ENCODE results near the gene FAM163A. TPM values are rescaled to one million over a fixed set of nuclear protein-coding genes. Genes with fewer than 3 reads are reported as not detected.
"Not testable (repeated sequence)": the region's sequence is repeated elsewhere in the genome, so short reads cannot be mapped to it uniquely, and the experiment has no call there.

The FAM163A gene
- total RNA-seq: not detected in 2 replicates
- long read RNA-seq: 0 reads

DNA sequence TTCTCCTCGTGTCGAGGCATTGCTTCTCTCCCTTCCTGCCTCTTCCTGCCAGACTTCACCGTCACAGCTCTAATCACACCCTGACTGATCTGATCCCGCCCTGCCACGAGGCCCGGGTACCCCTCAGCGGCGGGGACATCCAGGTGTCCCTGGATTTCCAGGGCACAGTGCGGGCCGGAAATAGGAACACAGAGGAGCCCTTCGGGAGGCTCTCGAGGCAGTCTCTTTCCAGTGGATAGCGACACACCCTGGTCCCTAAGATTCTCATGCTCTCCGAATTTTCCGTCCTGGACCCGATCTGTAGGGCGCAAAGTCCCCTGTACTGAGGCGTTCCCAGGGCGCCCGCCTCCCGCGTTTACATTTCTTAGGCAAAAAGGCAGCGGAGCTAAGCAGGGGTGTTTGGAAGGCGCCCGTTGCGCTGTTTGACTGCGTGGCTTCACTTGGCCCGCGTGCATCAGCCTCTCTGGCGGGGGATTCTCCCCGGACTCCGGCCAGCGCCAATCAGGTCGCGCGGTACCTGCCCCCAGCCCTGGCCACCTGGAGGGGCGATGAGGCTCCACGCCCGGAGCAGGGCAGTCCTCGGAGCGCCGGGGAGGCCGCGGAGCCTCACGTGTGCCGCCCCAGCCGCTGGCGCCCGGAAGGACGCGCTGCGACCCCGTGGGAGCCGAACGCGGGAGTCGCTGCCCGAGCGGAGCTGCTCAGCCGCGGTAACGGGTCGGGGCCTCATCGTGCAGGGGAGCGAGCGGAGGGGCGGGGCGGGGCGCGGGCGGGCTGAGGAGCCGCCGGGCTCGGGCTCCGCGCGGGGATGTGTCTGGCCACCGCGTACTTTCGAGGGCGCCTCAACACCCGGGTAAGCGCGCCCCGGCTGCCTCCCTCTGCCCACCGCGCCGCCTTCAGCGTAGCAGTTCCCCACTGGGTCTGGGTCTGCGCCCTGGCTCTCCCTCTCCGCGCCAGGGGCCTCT lies at the start of gene FAM163A:
Gene FAM163A, plus strand, starts transcription at position 575 of the 962 bp plus-strand sequence. CDS start 69,807 bp downstream, outside the sequence.
- Mint-ChIP-seq H3K36me3 (ENCODE audit: low read depth) (no peaks in the 10 kb centered on the region), H3K9me3 (no peaks in the 10 kb centered on the region), H3K4me1 (peaks cover 6% of the 10 kb centered on the region), H3K27ac (ENCODE audit: unreplicated experiment) (no peak within 1 kb of the TSS), H3K4me3 (peak within 1 kb of the TSS; percentile 80), H3K27me3 (ENCODE audit: low read depth) (peaks cover 85% of the 10 kb centered on the region)
- peak; percentile 22 for DNase-seq (ENCODE audit: low read depth, low spot score)
- TF ChIP-seq, protein P1, sequence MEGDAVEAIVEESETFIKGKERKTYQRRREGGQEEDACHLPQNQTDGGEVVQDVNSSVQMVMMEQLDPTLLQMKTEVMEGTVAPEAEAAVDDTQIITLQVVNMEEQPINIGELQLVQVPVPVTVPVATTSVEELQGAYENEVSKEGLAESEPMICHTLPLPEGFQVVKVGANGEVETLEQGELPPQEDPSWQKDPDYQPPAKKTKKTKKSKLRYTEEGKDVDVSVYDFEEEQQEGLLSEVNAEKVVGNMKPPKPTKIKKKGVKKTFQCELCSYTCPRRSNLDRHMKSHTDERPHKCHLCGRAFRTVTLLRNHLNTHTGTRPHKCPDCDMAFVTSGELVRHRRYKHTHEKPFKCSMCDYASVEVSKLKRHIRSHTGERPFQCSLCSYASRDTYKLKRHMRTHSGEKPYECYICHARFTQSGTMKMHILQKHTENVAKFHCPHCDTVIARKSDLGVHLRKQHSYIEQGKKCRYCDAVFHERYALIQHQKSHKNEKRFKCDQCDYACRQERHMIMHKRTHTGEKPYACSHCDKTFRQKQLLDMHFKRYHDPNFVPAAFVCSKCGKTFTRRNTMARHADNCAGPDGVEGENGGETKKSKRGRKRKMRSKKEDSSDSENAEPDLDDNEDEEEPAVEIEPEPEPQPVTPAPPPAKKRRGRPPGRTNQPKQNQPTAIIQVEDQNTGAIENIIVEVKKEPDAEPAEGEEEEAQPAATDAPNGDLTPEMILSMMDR (conservative IDR thresholded peaks at IDR 0.05): no peak

DNA sequence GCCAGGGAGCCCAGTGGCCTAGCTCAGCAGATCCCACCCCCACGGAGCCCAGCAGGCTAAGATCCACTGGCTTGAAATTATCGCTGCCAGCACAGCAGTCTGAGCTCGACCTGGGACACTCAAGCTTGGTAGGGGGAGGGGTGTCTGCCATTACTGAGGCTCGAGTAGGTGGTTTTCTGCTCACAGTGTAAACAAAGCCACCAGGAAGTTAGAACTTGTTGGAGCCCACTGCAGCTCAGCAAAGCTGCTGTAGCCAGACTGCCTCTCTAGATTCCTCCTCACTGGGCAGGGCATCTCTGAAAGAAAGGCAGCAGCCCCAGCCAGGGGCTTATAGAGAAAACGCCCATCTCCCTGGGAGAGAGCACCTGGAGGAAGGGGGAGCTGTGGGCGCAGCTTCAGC lies 48.6 kb upstream of the FAM163A start:
- peaks cover 33% of the 10 kb centered on the region for H3K27me3 Mint-ChIP-seq (ENCODE audit: low read depth)
- not testable (repeated sequence) for DNase-seq (ENCODE audit: low read depth, low spot score); H3K9me3 Mint-ChIP-seq; H3K36me3 Mint-ChIP-seq (ENCODE audit: low read depth); H3K27ac Mint-ChIP-seq (ENCODE audit: unreplicated experiment); H3K4me1 Mint-ChIP-seq; H3K4me3 Mint-ChIP-seq

DNA sequence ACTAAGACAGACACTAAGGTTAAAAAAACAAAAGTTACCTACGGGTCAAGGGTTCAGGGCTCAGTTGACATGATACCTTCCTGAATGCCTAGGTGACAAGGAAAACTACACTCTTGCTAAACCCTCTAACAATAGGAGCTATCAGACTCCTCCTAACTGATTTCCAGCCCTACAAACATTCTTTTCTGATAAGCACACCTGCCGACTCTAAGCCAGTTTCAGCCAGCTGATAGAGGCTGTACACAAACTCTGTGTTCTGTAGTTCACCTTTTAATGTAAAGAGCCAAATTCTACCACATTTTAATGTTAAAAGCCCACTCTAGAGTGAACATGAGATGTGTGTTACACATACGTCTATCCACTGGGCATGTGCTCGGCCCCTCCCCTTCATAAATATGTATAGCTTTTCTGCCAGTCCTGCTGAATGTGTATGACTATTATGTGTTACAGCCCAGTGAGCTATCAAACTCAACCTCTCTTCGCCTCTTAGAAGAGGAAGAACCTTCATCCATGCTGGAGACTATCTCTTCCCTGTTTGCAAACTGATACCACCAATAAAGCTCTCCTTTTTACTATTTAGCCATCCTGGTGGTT lies 40.0 kb upstream of the FAM163A start:
- H3K36me3 Mint-ChIP-seq (ENCODE audit: low read depth): no peaks in the 10 kb centered on the region
- DNase-seq (ENCODE audit: low read depth, low spot score): no peak
- H3K4me3 Mint-ChIP-seq: no peak overlapping the region
- no peaks in the 10 kb centered on the region for H3K4me1 Mint-ChIP-seq
- TF ChIP-seq, protein P1 (conservative IDR thresholded peaks at IDR 0.05): no peak
- H3K9me3 Mint-ChIP-seq: peaks cover 3% of the 10 kb centered on the region
- no peak overlapping the region for H3K27ac Mint-ChIP-seq (ENCODE audit: unreplicated experiment)
- H3K27me3 Mint-ChIP-seq (ENCODE audit: low read depth): peaks cover 16% of the 10 kb centered on the region

DNA sequence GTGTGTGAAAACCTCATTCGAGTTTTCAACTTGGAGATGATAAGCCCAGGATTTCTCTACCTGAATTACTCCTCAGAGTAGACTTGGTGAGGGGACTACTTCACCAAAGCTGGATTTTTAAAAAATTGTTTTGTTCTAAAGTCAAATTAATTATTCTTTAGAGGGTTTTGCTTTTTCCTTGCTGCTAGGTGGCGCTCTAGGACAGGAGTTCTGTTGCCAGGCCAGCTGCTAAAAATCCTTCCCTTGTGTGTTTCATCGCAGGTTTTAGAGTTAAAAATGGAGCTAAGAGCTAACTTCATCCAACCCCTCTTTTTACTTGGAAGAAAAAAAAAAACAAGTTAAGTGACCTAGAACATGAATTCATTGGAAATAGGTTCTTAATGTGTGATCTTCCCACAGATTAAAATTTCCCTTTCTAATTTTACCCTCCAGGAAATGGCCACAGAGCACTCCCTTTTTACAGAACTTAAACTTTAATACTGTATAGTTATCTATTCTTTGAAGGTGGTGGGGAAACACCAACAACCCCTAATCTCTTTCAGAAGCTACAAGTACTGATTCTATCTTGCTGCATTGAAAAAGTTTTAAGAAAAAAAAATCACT lies 36.7 kb upstream of the FAM163A start:
- H3K9me3 Mint-ChIP-seq: no peaks in the 10 kb centered on the region
- H3K27ac Mint-ChIP-seq (ENCODE audit: unreplicated experiment): no peak overlapping the region

DNA sequence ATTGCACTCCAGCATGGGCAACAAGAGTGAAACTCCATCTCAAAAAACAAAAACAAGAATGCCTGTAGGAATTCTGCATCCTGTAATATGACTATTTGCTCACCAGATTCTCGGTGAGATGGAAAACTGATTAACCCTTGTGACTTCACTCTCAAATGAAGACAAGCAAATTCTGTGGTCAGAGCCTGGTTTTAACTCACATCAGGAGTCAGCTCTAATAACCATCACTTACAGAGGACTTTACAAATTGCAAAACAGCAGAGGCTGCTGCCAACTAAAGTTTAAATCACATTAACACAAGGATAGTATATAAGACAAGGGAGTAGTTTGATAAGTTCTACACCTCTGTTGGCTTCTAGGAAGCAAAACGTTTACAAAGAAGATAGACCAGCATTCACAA lies 35.7 kb upstream of the FAM163A start:
- Mint-ChIP-seq H3K4me1 (no peaks in the 10 kb centered on the region), H3K4me3 (no peak overlapping the region), H3K27ac (ENCODE audit: unreplicated experiment) (no peak overlapping the region), H3K36me3 (ENCODE audit: low read depth) (peaks cover 4% of the 10 kb centered on the region), H3K27me3 (ENCODE audit: low read depth) (peaks cover 11% of the 10 kb centered on the region), H3K9me3 (peaks cover 4% of the 10 kb centered on the region)
- TF ChIP-seq, protein P1 (conservative IDR thresholded peaks at IDR 0.05): no peak
- no peak for DNase-seq (ENCODE audit: low read depth, low spot score)

More for the DNA sequence above, 36.7 kb upstream of the FAM163A start:
- H3K36me3 Mint-ChIP-seq (ENCODE audit: low read depth): no peaks in the 10 kb centered on the region
- DNase-seq (ENCODE audit: low read depth, low spot score): peak; percentile 68
- TF ChIP-seq, protein P1 (conservative IDR thresholded peaks at IDR 0.05): peak; percentile 91
- H3K4me3 Mint-ChIP-seq: no peak overlapping the region
- H3K27me3 Mint-ChIP-seq (ENCODE audit: low read depth): peaks cover 11% of the 10 kb centered on the region
- H3K4me1 Mint-ChIP-seq: no peaks in the 10 kb centered on the region

Measured in neural crest cell (in vitro differentiated cells).